Central memory CD8-positive, alpha-beta T cell (primary cell): Measurements from ENCODE around the gene LGALS7.
"Not testable (repeated sequence)": the region's sequence is repeated elsewhere in the genome, so short reads cannot be mapped to it uniquely, and the experiment has no call there.

ENCODE experiments used
- ATAC-seq: fragments of 150-1000 bp; cut with Tn5 transposase; replicated peaks from 2 replicates; pipeline ENCODE4 v1.10.0; 2022; ENCODE audit warnings: mild to moderate bottlenecking, moderate FRiP score, moderate number of reproducible peaks; ENCODE audit not compliant: poor library complexity, severe bottlenecking; ENCODE audit errors: extremely low read depth
- DNase-seq, 2 donors: peaks; one replicate each; pipeline ENCODE4 v3.0.0; 2021; ENCODE audit warnings: low spot score in 2 of 2
- H3K27ac Mint-ChIP-seq: one replicate; pipeline ENCODE4 v1.8.0; 2022; ENCODE audit warnings: low read depth, mild to moderate bottlenecking, moderate library complexity, mixed read lengths
- H3K27me3 Mint-ChIP-seq: one replicate; pipeline ENCODE4 v1.8.0; 2022; ENCODE audit warnings: mixed read lengths
- H3K36me3 Mint-ChIP-seq: one replicate; pipeline ENCODE4 v1.8.0; 2022; ENCODE audit warnings: mild to moderate bottlenecking, moderate library complexity, mixed read lengths; ENCODE audit not compliant: insufficient read depth
- H3K4me1 Mint-ChIP-seq: one replicate; pipeline ENCODE4 v1.8.0; 2022; ENCODE audit warnings: mixed read lengths
- H3K4me3 Mint-ChIP-seq: one replicate; pipeline ENCODE4 v1.8.0; 2022; ENCODE audit warnings: mild to moderate bottlenecking, moderate library complexity, mixed read lengths
- H3K9me3 Mint-ChIP-seq: one replicate; pipeline ENCODE4 v1.8.0; 2022; ENCODE audit warnings: mixed read lengths

Gene LGALS7

DNA sequence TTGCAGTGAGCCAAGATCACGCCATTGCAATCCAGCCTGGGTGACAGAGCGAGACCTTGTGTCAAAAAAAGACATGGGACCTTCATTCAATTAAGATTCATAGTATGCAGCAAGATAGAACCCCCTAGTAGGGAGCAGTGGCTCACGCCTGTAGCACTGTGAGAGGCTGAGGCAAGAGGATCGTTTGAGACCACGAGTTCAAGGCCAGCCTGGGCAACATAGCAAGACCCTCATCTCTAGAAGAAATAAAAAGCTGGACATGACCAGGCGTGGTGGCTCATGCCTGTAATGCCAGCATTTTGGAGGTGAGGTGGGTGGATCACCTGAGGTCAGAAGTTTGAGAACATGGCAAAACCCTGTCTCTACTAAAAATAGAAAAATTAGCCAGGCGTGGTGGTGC, 7.1 kb upstream of the LGALS7 start:
- H3K4me3 Mint-ChIP-seq = no peak overlapping the region
- H3K27ac Mint-ChIP-seq = no peak overlapping the region
- no peaks in the 10 kb centered on the region for H3K4me1 Mint-ChIP-seq
- H3K9me3 Mint-ChIP-seq = no peaks in the 10 kb centered on the region
- no peak for DNase-seq
- H3K27me3 Mint-ChIP-seq = peaks cover 9% of the 10 kb centered on the region
- H3K36me3 Mint-ChIP-seq = no peaks in the 10 kb centered on the region
- no peak for ATAC-seq

DNA sequence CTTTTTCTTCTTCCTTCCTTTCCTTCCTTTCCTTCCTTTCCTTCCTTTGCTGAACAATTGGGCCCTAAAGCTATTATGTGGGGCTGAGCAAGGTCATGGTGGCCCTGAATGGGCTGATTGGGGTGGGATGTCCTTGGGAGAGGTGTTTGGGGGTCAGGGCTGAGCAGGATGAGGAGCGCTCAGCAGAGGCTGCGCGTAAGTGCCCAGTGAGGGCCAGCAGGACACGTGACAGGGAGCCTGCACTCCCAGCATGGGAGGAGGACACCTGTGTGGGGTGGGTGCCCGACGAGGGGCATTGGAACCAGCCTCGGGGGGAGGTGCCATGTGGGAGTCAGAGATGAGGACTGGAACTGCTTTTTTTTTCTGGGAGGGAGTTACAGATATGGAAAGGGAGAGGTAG, 5.4 kb upstream of the LGALS7 start:
- Mint-ChIP-seq H3K27ac (no peak overlapping the region), H3K9me3 (no peaks in the 10 kb centered on the region)

DNA sequence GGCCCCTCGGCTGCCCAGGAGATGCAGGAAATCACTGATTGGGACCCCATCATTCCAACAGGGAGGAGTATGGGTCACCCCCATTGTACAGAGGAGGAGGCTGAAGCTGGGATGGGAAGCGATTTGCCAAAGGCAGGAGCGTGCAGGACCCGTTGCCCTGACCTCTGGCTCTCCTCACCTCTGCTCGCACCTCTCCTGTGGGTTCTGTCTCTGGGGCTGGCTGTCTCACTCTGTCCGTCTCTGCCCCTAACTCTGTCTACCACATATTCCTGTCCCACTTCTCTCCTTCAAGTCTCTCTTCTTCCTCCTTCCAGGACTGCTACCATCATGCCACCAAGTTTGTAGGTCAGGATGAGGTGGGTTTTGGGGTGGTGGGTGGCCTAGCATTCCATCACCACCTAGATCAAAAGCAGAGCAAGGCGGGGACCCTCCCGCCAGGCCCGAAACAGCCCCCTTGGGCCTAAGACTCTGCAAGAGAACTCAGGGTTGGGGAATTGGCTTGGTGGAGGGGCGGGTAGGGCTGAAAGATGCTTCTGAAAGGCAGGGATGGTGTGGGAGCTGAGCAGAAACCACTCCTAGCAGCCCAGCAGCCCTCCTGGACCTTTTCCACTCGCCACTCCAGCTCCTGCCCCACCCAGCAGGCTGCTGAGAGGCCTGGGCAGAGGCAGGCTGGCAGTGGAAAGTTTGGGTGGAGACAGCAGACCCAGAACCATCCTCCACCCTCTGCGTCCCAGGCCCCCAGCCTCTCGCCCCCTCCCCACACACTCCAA, 1.0 kb upstream of the LGALS7 start:
- Mint-ChIP-seq H3K36me3 (no peaks in the 10 kb centered on the region), H3K27ac (no peak overlapping the region)

More for the DNA sequence above, 5.4 kb upstream of the LGALS7 start:
- ATAC-seq (no peak), DNase-seq (no peak)
- H3K4me1 Mint-ChIP-seq = no peaks in the 10 kb centered on the region
- no peaks in the 10 kb centered on the region for H3K36me3 Mint-ChIP-seq
- H3K4me3 Mint-ChIP-seq = no peak overlapping the region
- peaks cover 9% of the 10 kb centered on the region for H3K27me3 Mint-ChIP-seq

DNA sequence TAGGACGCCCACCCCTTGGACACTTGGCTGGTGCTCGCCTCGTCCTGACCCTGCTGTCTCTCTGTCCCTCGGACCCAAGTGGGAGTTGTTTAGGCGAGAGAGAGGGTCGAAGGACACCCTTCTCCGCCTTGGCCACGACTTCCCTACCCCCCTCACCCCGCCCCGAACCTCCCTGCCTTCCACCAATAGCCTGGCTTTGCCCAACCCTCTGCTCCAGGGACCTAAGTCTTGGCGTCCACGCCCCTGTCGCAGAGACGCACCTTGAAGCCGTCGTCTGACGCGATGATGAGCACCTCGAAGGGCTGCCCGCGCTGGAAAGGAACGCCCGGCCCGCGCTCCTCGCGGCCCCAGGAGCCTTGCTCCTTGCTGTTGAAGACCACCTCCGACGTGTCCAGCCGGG, 1.7 kb downstream of the LGALS7 start:
- H3K27me3 Mint-ChIP-seq, ATAC-seq, H3K4me3 Mint-ChIP-seq, DNase-seq, H3K4me1 Mint-ChIP-seq, H3K9me3 Mint-ChIP-seq, H3K36me3 Mint-ChIP-seq, H3K27ac Mint-ChIP-seq: not testable (repeated sequence)

More for the DNA sequence above, 1.0 kb upstream of the LGALS7 start:
- H3K4me3 Mint-ChIP-seq = no peak overlapping the region
- no peaks in the 10 kb centered on the region for H3K9me3 Mint-ChIP-seq
- peaks cover 9% of the 10 kb centered on the region for H3K27me3 Mint-ChIP-seq
- DNase-seq (no peak), ATAC-seq (no peak)
- H3K4me1 Mint-ChIP-seq = no peaks in the 10 kb centered on the region

DNA sequence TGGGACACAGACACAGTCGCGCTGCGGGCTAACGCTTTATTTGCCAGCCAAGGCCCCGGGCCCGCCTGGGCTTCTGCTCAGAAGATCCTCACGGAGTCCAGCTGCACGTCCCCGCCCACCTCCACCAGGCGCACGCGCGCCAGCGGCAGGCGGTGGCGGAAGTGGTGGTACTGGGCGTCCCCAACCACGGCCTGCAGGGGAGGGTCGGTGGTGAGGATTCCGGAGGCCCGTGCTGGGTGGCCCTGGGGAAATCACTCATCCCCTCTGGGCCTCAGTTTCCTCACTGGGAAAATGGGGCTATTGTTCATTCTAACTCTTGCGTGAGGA, 2.4 kb downstream of the LGALS7 start:
- not testable (repeated sequence) for H3K27ac Mint-ChIP-seq, H3K9me3 Mint-ChIP-seq, H3K4me1 Mint-ChIP-seq, H3K36me3 Mint-ChIP-seq, DNase-seq, H3K4me3 Mint-ChIP-seq, H3K27me3 Mint-ChIP-seq
- peak; percentile 81 for ATAC-seq

DNA sequence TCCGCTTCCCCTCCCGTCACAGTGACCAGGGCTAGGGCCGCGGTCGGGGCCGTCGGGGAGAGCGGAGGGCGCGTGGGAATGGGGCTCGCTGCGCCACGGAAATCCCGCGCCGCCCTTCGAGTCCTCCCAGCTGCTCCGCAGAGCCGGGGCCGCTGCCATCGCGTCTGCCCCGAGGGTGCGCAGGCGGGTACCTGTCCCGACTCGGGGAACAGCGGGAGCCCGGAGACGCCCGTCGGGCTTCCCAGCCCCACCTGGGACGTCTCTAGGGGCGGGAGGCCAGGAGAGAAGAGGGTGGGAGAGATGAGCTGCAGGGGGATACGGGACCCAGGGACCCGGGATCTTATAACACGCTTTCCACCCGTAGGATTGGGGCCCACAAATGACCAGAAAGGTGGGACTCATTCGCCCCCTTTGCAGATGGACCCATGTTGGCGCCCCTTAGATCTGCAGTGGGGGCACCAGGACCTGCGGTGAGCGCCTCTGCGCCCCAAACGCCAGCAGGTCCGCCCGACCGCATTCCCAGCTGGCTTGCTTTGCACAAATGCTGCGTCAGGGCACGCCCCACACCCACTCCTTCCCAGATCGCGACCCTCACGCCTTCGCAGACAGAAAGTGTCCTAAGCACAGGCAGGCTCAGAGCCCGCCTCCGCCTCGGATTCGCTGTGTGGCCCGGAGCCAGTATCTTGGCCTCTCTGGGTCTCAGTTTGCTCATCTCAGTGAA, 2.9 kb downstream of the LGALS7 start:
- peak overlapping the region; percentile 59 for H3K4me3 Mint-ChIP-seq
- H3K4me1 Mint-ChIP-seq, H3K27me3 Mint-ChIP-seq, DNase-seq, H3K9me3 Mint-ChIP-seq, H3K27ac Mint-ChIP-seq, H3K36me3 Mint-ChIP-seq: not testable (repeated sequence)
- peak; percentile 21 for ATAC-seq

DNA sequence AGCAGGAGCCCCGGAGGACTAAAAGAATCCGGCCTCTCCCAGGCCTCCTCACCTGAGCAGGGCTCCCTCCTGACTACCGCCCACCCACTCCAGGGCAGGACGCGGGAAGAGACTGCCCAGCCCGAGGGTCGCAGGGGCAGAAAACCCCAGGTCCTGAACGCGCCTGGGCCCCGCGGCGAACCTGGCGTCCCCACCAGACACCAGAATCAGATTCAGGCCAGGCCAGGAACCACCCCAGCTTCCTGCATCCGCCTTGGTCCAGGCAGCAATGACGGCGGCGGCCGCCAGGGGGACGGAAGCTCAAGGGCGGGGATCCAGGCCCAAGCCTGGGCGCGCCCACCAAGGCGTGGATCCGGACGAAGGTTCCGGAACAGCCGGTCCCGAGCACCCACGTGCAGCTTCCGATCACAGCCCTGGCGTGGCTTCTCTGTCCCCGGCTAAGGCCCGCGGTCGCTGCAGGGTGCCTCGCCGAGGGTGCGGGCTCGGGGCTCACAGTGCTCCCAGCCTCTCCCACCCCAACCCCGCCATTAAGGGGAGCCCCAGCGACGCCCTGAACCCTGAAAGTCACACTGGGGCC, 3.6 kb downstream of the LGALS7 start:
- no peak overlapping the region for H3K27ac Mint-ChIP-seq
- peaks cover 2% of the 10 kb centered on the region for H3K36me3 Mint-ChIP-seq

DNA sequence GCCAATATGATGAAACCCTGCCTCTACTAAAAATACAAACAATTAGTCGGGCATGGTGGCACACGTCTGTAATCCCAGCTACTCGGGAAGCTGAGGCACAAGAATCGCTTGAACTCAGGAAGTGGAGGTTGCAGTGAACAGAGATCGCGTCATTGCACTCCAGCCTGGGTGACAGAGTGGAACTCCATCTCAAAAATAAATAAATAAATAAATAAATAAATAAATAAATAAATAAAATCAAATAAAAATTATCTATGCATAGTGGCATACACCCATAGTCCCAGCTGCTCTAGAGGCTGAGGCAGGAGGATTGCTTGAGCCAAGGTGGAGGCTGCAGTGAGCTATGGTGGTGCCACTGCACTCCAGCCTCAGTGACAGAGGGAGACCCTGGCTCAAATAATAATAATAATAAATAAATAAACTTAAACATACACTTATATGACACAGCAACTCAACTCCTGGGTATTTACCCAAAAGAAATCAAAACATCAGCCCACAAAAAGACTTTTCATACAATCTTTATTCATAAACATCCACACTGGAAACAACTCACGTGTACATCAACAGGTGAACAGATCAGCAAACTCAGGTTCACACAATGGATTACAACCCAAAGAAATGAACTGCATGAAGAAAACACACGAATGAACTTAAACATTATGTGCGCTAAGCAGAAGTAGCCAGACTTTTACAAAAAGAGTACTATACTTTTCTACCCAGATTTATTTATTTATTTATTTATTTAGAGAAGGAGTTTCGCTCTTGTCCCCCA, 6.9 kb downstream of the LGALS7 start:
- Mint-ChIP-seq H3K4me1 (no peaks in the 10 kb centered on the region), H3K9me3 (no peaks in the 10 kb centered on the region), H3K27me3 (no peaks in the 10 kb centered on the region), H3K27ac (no peak overlapping the region), H3K36me3 (peaks cover 4% of the 10 kb centered on the region), H3K4me3 (no peak overlapping the region)
- ATAC-seq (no peak), DNase-seq (no peak)

More for the DNA sequence above, 3.6 kb downstream of the LGALS7 start:
- Mint-ChIP-seq H3K27me3 (no peaks in the 10 kb centered on the region), H3K9me3 (no peaks in the 10 kb centered on the region), H3K4me3 (peak overlapping the region; percentile 59), H3K4me1 (no peaks in the 10 kb centered on the region)
- peak; percentile 82 to 97 for DNase-seq
- ATAC-seq = peak; percentile 74

DNA sequence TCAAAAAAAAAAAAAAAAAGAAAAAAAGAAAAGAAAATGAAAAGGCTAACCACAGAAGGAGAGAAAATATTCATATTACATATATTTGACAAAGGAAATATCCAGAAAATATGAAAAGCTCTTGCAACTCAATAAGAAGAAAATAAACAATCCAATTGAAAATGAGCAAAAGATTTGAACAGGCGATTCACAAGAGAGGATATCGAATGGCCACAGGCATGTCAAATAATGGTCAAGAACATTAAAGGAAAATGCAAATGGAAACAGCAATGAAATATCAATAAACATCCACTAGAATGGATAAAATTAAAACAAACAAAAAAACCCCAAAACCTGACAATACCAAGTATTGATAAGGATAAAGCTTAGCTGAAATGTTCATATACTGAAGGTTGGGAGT, 8.1 kb downstream of the LGALS7 start:
- Mint-ChIP-seq H3K27me3 (no peaks in the 10 kb centered on the region), H3K9me3 (no peaks in the 10 kb centered on the region), H3K36me3 (peaks cover 4% of the 10 kb centered on the region), H3K27ac (no peak overlapping the region), H3K4me1 (peaks cover 6% of the 10 kb centered on the region), H3K4me3 (no peak overlapping the region)
- ATAC-seq (no peak), DNase-seq (no peak)

DNA sequence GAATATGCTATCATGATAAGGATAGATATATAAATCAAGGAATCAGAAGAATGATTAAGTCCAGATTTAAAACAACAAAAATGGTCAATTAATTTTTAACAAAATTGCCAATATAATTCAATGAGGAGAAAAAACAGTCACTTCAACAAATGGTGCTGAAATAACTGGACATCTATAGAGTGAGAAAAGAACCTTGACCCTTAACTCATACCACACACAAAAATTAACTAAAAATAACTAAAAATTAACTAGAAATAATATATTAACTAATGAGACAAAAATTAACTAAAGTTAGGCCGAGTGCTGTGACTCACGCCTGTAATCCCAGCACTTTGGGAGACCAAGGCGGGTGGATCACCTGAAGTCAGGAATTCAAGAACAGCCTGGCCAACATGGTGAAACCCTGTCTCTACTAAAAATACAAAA, 9.5 kb downstream of the LGALS7 start:
- DNase-seq = no peak
- H3K36me3 Mint-ChIP-seq = peaks cover 4% of the 10 kb centered on the region
- H3K9me3 Mint-ChIP-seq = no peaks in the 10 kb centered on the region
- H3K27ac Mint-ChIP-seq = no peak overlapping the region
- H3K4me3 Mint-ChIP-seq = no peak overlapping the region
- H3K4me1 Mint-ChIP-seq = peaks cover 6% of the 10 kb centered on the region
- no peaks in the 10 kb centered on the region for H3K27me3 Mint-ChIP-seq
- no peak for ATAC-seq

DNA sequence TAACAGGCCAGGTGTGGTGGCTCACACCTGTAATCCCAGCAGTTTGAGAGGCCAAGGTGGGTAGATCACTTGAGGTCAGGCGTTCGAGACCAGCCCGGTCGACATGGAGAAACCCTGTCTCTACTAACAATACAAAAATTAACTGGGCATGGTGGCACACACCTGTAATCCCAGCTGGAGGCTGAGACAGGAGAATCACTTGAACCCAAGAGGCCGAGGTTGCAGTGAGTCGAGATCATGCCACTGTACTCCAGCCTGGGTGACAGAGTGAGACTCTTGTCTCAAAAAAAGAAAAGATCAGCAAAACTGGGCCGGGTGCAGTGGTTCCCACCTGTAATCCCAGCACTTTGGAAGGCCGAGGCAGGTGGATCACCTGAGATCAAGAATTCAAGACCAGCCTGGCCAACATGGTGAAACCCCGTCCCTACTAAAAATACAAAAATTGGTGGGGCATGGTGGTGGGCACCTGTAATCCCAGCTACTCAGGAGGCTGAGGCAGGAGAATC, 11.4 kb downstream of the LGALS7 start:
- H3K9me3 Mint-ChIP-seq, H3K36me3 Mint-ChIP-seq, H3K27me3 Mint-ChIP-seq, H3K4me1 Mint-ChIP-seq, DNase-seq, ATAC-seq, H3K4me3 Mint-ChIP-seq, H3K27ac Mint-ChIP-seq: not testable (repeated sequence)

DNA sequence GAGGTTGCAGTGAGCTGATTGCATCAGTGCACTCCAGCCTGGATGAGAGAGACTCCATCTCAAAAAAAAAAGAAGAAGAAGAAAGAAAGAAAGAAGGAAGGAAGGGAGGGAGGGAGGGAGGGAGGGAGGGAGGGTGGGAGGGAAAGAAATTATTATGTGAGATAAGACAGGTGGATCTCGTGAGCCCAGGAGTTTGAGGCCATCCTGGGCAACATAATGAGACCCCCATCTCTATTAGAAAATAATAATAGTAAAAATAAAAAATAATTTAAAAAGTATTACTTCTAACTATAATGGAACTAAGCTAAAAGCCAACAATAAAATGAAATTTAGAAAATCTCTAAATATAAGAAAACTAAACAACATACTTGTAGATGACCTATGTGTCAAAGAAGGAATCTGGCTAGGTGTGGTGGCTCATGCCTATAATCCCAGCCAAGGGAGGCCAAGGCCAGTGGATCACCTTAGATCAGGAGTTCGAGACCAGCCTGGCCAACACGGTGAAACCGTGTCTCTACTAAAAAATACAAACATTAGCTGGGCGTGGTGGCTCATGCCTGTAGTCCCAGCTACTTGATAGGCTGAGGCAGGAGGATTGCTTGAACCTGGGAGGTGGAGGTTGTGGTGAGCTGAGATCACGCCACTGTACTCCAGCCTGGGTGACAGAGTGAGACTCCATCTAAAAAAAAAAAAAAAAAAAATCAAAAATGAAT, 12.4 kb downstream of the LGALS7 start:
- H3K36me3 Mint-ChIP-seq, H3K4me3 Mint-ChIP-seq, ATAC-seq, H3K9me3 Mint-ChIP-seq, DNase-seq, H3K27ac Mint-ChIP-seq, H3K27me3 Mint-ChIP-seq, H3K4me1 Mint-ChIP-seq: not testable (repeated sequence)
